GM18858 (cell line): ENCODE results near the gene APEX1.
"Not testable (repeated sequence)": the region's sequence is repeated elsewhere in the genome, so short reads cannot be mapped to it uniquely, and the experiment has no call there.

Experiments used
- ATAC-seq: cut with Tn5 transposase; IDR thresholded peaks from one replicate; pipeline ENCODE4 v1.9.1; 2021; ENCODE audit not compliant: unreplicated experiment

APEX1 gene

DNA sequence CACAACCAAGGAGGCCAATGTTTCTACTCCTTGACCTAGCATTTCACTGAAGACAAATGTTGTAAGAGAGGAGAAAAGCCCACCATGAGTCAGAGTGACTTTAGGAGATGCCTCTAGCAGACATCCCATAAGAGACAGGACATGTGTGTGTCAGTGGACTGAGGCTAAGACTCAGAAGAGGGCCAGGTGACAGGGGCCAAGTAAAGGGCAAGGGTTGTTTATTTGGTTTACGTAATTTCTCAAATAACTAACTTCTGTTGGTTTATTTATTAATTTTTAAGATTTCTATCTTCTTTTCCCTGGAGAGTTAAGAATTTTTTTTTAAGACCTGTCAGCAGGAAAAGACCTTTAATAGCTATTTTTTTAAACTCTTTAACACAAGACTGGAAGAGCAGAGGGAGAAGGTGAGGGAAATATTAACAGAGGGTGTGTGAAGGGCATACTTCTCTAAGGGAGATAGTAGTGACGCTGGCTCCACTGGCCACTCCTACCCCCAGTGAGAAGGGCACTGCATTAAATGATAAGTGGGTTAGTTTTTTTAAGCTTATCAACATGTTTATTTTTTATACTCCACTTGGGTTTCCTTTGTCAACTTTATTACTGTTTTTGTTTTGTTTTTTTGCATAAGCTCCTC is 17.6 kb downstream of the APEX1 start:
- no peak for ATAC-seq

DNA sequence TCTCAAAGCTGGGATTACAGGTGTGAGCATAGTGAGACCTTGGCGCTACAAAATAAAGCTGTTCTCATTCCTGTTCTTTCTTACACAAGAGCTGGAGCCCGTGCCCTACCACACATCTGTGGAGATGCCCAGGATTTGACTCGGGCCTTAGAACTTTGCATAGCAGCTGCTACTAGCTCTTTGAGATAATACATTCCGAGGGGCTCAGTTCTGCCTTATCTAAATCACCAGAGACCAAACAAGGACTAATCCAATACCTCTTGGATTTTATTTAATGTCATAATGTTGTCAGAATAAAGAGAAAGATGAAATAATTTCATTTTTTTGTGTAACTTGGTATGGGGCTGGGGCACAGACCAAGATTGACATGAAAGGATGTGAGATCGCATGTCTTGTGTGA is 21.8 kb downstream of the APEX1 start:
- no peak for ATAC-seq

DNA sequence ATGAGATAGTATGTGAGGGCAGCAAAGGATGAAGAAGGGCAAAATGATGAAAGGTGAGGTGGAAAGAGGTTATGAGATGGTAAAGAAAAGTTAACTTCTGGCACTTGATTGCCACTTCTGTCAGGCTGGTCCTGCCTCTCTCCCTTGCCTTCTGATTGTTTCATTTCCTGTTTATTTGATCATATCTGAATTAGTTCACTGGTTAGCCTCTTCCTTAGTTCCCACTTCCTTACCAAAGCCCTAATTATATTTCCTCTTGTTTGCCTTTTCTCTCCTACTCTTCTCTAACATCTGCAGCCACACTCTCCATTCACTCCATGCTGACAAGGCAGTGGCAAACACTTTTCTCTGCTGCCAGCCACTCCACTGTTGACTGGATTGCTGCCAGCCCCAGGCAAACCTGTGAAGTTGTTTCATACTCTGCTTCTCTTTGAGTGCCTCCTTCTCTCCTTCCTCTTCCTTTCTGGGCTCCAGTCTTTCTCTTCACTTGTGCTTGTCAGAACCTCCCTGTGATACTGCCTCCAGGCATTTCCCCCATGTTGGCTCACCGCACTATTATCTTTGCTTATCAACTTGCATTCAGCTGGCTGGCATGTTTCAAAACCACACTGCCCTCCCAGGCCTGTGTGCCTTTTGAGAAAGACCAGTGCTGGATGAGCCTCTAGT is 22.3 kb downstream of the APEX1 start:
- ATAC-seq = no peak

DNA sequence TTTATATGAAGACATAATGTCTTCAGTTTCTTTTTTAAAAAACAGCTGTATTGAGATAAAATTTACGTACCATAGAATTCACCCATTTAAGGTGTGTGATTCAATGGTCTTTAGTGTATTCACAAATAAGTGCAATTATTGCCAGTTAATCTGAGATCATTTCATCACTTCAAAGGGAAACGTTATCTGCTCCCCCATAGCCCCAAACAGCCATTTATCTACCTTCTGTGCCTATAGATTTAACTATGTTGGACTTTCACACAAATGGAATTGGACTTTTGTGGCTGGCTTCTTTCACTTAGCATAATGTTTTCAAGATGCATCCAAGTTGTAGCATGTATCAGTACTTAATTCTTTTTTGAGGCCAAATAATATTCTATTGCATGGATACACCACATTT is 23.9 kb downstream of the APEX1 start:
- ATAC-seq = no peak

DNA sequence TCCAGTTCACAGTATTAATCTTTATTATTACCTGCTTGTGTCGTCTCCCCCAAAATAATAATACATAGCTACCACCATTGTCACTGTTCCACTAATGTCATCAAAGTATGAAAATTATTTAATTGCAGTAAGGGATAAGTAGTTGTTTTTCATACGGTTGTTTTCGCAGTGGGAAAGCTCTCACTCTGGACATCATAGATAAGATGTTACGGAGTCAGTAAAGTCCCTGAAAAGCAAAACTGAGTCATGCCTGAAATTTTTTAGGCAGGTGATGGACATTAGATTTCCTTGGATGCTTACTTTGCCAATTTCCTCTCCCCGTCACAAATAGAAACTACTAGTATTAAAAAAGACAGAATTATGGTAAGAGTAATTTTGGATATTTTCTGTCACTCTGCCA is 27.4 kb downstream of the APEX1 start:
- ATAC-seq = no peak

DNA sequence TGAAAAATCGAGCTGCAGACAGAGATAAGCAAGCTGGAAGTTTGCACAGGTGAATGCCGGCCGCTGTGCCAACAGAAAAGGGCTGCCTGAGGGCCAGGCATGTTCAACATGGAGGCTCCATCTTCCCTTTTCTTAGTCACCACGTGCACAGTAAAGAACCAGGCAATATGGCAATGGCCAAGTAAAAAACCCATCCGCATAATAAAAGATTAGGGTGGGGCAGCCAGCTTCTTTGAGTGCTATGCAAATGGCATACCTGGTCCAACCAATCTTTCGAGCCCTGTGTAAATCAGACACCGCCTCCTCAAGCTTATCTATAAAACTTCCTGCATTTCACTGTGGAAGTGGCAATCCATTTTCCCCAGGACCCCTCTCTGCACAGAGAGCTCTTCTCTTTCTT is 30.9 kb downstream of the APEX1 start:
- no peak for ATAC-seq

DNA sequence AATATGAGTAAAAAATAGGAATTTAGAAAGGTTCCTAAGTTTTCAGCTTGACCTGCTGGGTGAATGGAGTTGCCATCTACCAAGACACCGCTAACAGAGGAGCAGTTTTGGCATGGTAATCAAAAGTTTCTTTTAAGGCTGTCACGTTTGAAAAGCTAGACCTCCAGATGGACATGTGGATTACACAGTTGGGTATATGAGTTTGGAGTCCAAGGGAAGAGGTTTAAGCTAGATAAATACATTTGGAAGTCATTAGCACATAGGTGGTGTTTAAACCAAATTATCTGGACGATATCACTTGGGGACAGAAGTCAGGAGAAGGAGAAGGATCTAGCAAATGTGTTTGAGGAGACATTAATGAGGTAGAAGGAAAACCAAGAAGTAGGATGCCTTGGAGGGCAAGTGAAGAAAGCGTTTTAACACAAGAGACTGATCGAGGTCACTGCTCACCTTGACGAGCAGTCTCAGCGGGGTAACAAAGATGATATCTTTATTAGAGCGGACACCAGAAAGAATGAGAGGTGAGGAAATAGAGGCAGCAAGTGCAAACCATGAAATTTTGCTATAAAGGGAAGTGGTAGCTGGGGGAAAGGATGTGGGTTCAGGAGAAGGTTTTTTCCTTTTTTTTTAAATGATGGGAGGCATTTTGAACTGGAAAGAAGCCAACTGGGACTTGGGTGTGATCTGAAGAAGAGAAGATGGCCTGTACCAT is 31.8 kb downstream of the APEX1 start:
- ATAC-seq = no peak

DNA sequence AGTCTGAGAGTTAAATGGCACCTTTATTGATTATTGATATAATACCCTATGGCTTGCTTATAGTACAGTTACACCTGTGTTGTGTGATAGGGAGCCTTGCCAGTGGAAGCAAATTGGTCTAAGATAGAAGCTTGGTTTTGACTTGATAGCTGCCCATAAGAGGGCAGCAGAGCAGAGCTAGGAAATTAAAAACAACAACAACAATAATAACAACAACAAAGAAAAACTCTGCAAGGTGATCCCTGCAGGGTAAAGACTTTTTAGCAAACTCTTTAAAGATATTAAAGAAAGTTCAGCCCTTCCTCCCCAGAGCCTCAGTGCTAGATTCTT is 32.3 kb downstream of the APEX1 start:
- no peak for ATAC-seq

DNA sequence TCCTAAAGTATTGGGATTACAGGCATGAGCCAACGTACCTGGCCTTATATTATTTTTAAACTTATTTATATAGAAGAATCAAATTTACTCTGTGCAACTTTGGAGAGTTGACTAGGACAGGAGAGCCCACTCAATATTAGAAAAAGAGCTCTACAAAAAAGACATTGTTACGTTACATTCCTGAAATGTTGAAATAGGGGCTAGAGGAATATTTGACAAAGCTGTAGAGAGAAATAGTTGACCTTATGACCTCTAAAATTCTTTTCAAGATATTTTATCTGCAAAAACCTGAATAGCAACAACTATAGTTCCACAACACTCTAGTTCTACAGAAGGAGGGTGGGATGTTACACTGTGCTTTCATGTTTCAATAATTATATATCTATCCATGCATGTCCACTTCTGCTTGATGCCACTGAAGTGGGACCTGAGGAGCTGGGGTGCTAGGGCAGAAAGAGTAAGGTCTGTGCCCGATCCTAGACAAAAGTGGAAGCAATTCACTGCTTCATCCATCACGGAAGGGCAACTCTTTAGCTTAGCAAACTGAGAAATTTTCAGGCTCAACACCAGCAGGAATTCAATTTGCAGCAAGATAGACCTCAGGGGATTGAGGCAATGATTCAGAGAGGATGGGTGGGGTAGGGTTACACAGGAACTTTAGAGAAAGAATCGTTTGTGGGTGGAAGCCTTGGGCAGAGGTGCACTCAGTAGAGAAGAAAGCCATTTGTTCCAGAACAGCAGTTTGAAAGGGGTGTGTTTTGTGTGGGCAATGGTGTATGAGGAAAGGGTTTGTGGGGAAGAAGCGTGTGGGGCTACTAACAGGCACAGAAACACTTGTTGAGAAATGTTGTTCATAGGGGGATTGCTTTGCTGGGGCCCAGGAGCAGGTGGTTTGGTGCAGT is 34.3 kb downstream of the APEX1 start:
- ATAC-seq = peak; percentile 44

DNA sequence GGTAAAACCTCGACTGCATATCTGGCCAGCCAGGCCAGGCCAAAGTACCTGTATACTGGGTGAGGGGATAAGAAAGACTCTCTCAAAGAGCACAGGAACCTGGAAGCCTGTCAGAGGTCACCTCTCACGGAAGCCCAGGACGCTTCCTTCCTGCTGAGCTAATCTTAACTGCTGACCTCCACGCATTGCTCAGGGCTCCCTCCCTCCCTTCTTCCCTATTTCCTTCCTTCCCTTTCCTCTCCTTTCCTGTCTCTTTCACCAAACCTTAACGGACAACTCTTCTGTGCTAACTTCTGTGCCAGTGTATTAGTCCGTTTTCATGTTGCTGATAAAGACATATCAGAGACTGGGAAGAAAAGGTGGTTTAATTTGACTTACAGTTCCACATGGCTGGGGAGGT is 35.5 kb downstream of the APEX1 start:
- ATAC-seq = no peak

DNA sequence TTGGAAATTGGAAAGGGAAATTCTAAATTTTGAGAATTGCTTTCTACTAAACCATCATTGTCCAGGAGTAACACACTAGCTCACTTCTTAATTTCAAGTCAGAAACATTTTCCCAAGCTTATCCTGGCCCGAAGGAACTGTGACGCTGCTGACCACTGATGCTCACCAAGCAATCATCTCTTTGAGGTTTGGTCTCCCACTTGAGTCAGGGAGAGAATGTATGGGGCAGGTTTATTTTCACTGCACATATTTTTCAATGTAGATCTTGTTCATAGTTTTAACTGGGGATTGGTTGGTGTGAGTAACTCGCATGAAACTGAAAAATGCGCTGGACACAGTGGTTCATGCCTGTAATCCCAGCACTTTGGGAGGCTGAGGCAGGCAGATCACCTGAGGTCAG is 37.5 kb downstream of the APEX1 start:
- no peak for ATAC-seq

DNA sequence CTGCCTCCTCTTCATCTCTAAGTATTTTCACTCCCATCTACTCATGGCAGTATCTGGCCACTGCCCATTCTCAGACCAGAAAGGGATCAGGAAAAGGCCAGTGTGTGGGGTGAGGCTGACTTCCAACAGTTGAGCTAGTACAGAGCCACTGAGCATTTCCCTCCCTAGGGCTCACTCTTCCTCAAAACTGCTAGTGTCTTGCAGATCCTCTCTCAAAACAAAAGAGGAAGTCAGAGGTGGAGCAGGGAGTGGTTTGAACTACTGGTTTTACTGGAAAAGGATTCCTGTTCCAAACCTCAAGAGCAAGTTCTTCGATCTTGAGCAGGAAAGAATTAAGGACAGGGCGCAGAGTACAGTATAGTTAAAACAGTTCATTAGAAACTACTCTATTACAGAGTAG is 38.6 kb downstream of the APEX1 start:
- no peak for ATAC-seq

DNA sequence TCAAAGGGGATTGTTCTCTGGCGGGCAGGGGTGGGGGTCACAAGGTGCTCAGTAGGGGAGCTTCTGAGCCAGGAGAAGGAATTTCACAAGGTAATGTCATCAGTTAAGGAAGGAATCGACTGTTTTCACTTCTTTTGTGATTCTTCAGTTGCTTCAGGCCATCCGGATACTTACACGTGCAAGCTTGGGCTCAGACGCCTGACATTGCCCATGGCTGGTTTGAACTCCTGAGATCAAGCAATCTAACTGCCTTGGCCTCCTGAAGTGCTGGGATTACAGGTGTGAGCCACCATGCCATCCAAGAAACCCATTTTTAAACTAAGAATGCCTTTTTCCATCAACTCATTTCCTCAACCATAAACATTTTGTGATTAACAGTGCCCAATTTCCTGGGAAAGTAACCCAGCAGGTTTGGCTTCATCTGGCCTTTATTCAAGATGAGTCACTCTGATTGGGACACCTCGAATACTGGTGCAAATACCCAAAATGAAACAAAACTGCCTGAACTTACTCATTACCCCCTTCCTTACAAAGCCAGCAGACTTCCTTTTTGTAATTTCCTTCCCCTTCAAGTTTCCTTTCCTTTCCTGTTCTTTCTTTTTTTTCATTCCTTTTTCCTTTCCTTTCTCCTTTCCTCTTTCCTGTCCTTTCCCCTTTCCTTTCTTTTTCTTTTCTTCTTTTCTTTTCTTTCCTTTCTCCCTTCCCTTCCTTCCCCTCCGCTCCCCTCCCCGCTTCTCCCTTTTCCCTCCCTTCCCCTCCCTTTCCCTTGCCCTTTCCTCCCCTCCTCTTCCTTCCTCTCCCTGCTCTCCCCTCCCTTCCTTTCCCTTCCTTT is 40.1 kb downstream of the APEX1 start:
- no peak for ATAC-seq

DNA sequence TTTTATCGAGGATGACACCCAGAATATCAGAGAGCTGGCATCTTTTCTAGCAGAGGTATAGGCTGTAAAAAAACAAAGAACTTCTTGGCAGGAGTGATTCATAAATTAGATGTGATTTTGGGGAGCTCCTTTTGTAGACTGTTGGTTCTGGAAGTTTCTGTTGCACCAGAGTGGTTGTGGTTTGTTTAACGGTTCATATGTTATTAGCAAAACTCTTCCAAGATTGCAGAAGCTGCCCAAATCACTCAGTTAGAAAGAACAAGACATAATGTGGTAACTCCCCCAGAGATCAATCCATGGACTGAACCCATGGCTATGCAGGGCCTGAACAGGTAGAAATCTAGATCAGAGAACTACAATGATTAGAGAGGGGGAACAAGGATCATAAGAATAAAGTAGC is 43.6 kb downstream of the APEX1 start:
- no peak for ATAC-seq

DNA sequence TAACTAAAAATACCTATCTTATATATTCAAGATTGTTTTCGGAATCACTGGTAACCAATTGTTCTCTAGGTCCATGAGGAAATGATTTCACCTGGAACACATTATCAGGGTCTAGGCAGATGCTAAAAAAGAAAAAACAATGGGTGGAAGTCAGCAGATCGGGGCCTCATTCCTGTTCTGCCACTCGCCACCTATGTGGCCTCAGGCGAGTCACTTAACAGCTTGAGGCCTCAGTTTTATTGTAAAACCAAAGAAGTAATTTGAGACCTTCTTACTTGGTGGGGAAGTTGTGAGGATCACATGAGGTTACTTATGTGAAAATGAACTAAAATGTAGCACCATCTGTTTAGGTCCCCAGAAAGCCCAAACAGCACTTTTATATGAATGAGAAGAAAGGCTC is 44.1 kb downstream of the APEX1 start:
- no peak for ATAC-seq

DNA sequence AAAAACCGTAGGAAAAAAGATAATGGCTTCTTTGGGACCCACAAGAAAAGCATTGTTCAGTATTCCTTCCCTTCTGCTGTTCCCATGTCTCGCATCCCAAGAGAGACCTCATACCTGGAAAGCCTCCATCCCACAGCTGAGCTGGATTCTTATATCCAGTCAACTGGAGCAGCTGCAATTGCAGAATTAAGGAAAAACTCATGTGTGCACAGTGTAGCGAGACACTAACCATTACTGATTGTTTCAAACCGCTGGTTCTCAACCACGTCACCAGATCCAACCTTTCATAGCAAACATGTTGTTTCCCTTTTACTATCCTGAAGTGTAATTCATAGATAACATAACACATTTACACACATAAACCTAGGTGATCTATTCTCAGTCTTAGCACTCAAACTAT is 44.9 kb downstream of the APEX1 start:
- no peak for ATAC-seq

DNA sequence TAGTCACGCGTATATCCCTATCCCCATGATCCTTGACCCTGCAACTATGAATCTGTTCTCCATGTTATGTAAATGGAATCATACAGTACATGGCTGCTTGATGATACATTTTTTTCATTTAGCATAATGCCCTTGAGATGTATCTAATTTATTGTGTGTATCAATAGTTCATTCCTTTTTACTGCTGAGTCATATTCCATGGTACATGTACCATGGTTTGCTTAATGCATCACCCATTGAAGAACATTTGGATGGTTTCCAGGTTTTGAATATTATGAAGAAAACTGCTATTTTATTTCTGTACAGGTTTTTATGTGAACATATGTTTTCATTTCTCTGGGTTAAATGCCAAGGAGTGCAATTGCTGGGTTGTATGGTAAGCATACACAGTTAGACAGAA is 46.3 kb downstream of the APEX1 start:
- ATAC-seq = no peak

DNA sequence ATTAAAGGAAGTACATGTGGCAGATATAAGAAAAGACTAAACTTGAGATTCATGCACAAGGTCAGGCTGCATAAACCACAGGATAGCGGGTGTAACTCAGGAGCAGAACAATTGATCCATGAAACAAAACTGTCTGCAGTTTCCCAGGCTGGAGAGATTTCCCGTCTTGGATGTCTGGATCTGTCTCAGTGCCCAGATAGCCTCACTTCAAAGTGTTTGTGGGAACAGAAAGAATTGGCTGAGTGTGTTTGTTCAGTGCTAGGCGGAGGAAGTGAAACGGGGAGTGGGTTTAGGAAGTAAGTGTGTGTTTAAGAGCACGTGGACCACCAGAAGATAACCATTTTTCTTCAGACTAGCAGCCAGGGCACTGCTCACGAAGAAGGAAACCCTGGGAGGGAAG is 48.9 kb downstream of the APEX1 start:
- no peak for ATAC-seq

DNA sequence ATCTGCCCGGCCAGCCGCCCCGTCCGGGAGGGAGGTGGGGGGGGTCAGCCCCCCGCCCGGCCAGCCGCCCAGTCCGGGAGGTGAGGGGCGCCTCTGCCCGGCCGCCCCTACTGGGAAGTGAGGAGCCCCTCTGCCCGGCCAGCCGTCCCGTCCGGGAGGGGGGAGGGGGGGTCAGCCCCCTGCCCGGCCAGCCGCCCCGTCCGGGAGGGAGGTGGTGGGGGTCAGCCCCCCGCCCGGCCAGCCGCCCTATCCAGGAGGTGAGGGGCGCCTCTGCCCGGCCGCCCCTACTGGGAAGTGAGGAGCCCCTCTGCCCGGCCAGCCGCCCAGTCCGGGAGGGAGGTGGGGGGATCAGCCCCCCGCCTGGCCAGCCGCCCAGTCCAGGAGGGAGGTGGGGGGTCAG is 51.2 kb downstream of the APEX1 start:
- ATAC-seq = not testable (repeated sequence)

DNA sequence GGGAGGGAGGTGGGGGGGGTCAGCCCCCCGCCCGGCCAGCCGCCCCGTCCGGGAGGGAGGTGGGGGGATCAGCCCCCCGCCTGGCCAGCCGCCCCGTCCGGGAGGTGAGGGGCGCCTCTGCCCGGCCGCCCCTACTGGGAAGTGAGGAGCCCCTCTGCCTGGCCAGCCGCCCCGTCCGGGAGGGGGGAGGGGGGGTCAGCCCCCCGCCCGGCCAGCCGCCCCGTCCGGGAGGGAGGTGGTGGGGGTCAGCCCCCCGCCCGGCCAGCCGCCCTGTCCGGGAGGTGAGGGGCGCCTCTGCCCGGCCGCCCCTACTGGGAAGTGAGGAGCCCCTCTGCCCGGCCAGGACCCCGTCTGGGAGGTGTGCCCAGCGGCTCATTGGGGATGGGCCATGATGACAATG is 51.7 kb downstream of the APEX1 start:
- ATAC-seq = not testable (repeated sequence)
